GM12892 (cell line): ENCODE results near the gene BACE2.

ENCODE experiments used
- POLR2A ChIP-seq: IDR thresholded peaks from 2 replicates; pipeline ENCODE4 v1.6.1; 2011; ENCODE audit warnings: low read depth, low read length, control low read depth
- POLR2AphosphoS5 ChIP-seq: IDR thresholded peaks from 2 replicates; pipeline ENCODE4 v1.6.1; 2011; ENCODE audit warnings: low read depth, low read length, control low read depth
- TAF1 ChIP-seq: IDR thresholded peaks from 2 replicates; pipeline ENCODE4 v1.6.1; 2011; ENCODE audit warnings: low read depth, mild to moderate bottlenecking, control low read depth, low read length, borderline replicate concordance

GRCh38 chr21:41294548-41295231 is 126.7 kb downstream of the BACE2 start:
- TF ChIP-seq POLR2A (no peak), POLR2AphosphoS5 (no peak), TAF1 (no peak)
